Measurements from ENCODE around the gene MALRD1.

GRCh38 chr10:19097151-19097550 lies 48.5 kb downstream of the MALRD1 start:
- TF ChIP-seq CTCF (IDR thresholded peaks at IDR 0.05) (no peak), POLR2AphosphoS5 (IDR thresholded peaks at IDR 0.05) (no peak), POLR2A (IDR thresholded peaks at IDR 0.05) (no peak)

All from sigmoid colon (tissue), 4 donors.